HepG2 (cell line): ENCODE results near the gene NFKBIA.
"Not testable (repeated sequence)": the region's sequence is repeated elsewhere in the genome, so short reads cannot be mapped to it uniquely, and the experiment has no call there.

ENCODE experiments used
- ADNP ChIP-seq: sonication (generic); formaldehyde crosslinking; IDR thresholded peaks from 2 replicates; pipeline ENCODE4 v1.4.0; 2020; ENCODE audit warnings: missing genetic modification reagents
- EP300 ChIP-seq, 3 experiments: sonication (generic) in 1 of 3; formaldehyde crosslinking in 1 of 3; IDR thresholded peaks; 2 replicates each; pipeline versions ENCODE4 v1.5.1 to v1.6.1; 2011 to 2020; ENCODE audit warnings: low read depth in 2 of 3, low read length in 2 of 3, borderline replicate concordance in 1 of 3, improper control_type of control experiment in 1 of 3, mild to moderate bottlenecking in 1 of 3, missing genetic modification reagents in 1 of 3, moderate library complexity in 1 of 3
- NFE2L1 ChIP-seq: sonication (generic); formaldehyde crosslinking; IDR thresholded peaks from 2 replicates; pipeline ENCODE4 v1.4.0; 2020; ENCODE audit warnings: missing genetic modification reagents, mild to moderate bottlenecking, borderline replicate concordance
- NR2F1 ChIP-seq, 2 experiments: fragments of 450-650 bp in 1 of 2; formaldehyde crosslinking in 1 of 2; IDR thresholded peaks; 2 replicates each; pipeline versions ENCODE4 v1.5.0 to v1.6.1; 2016 to 2020; ENCODE audit warnings: mild to moderate bottlenecking in 1 of 2, missing compliant biosample characterization in 1 of 2, missing genetic modification reagents in 1 of 2, moderate library complexity in 1 of 2
- RBM39 ChIP-seq: fragments of 200-400 bp; formaldehyde crosslinking; IDR thresholded peaks from one replicate; pipeline ENCODE4 v1.6.1; 2018; ENCODE audit warnings: antibody characterized with exemption, mild to moderate bottlenecking, low read depth, low read length; ENCODE audit not compliant: poor library complexity, severe bottlenecking
- REXO4 ChIP-seq: sonication (generic); formaldehyde crosslinking; IDR thresholded peaks from 2 replicates; pipeline ENCODE4 v1.8.0; 2022; ENCODE audit warnings: missing genetic modification reagents, mild to moderate bottlenecking, borderline replicate concordance
- SUZ12 ChIP-seq: fragments of 150-350 bp; IDR thresholded peaks from 2 replicates; pipeline ENCODE4 v1.6.1; 2014; ENCODE audit warnings: low read depth, low read length
- ZNF337 ChIP-seq: sonication (generic); formaldehyde crosslinking; IDR thresholded peaks from 2 replicates; pipeline ENCODE4 v1.5.1; 2020; ENCODE audit warnings: missing genetic modification reagents, low read depth, mild to moderate bottlenecking, borderline replicate concordance
- ZNF510 ChIP-seq: sonication (generic); formaldehyde crosslinking; IDR thresholded peaks from 2 replicates; pipeline ENCODE4 v1.4.0; 2020; ENCODE audit warnings: low read depth, mild to moderate bottlenecking, missing genetic modification reagents
- ZNF598 ChIP-seq: sonication (generic); formaldehyde crosslinking; IDR thresholded peaks from 2 replicates; pipeline ENCODE4 v1.5.1; 2020; ENCODE audit warnings: mild to moderate bottlenecking, missing genetic modification reagents, borderline replicate concordance
- TF ChIP-seq, protein P1 (sequence below): sonication (generic); formaldehyde crosslinking; IDR thresholded peaks from 2 replicates; pipeline ENCODE4 v1.4.0; 2020; ENCODE audit warnings: missing genetic modification reagents

DNA sequence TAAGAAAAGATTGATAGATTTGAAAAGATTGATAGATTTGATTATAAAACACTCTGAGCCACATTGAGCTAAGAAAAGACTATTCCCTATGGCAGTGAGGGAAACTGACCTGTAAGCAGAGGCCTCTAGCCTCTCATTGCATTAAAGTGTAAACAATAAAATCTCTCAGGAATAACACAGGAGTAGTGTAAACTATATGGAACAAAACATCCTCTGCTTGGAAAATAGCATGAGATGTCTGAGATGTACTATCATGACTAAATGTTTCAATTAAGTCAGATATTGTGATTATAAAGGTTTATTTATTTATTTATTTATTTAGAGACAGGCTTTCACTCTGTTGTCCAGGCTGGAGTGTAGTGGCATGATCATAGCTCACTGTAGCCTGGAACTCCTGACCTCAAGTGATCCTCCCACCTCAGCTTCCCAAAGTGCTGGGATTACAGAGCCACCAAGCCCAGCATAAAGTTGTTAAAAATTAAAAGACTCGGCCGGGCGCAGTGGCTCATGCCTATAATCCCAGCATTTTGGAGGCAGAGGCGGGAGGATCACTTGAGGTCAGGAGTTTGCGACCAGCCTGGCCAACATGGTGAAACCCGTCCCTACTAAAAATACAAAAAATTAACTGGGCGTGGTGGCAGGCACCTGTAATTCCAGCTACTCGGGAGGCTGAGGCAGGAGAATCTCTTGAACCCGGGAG lies 25.2 kb downstream of the NFKBIA start:
- TF ChIP-seq REXO4 (CRISPR knock-in tag); NR2F1 (CRISPR knock-in tag; IDR thresholded peaks at IDR 0.05); ZNF337; RBM39; ZNF598 (CRISPR knock-in tag); SUZ12; ZNF510 (CRISPR knock-in tag); NFE2L1; EP300 (IDR thresholded peaks at IDR 0.05; ENCODE audit: low read depth in 2 of 2, low read length in 2 of 2); EP300 (CRISPR knock-in tag; IDR thresholded peaks at IDR 0.05; ENCODE audit: borderline replicate concordance); ADNP (CRISPR knock-in tag): not testable (repeated sequence)
- TF ChIP-seq, protein P1, sequence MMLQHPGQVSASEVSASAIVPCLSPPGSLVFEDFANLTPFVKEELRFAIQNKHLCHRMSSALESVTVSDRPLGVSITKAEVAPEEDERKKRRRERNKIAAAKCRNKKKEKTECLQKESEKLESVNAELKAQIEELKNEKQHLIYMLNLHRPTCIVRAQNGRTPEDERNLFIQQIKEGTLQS = not testable (repeated sequence)
